Umbilical cord (tissue), 2 donors: ENCODE results near the gene CDCP1. TPM values are rescaled to one million over a fixed set of nuclear protein-coding genes. Genes with fewer than 3 reads are reported as not detected.
"Not testable (repeated sequence)": the region's sequence is repeated elsewhere in the genome, so short reads cannot be mapped to it uniquely, and the experiment has no call there.

Source experiments
- DNase-seq: peaks from one replicate; pipeline ENCODE4 v3.0.0-alpha.2; 2015; ENCODE audit warnings: low spot score
- total RNA-seq: library from RNA; depleted of rRNA; stranded (reverse); fragments of >200 nt; gene quantifications from one replicate; pipeline ENCODE4 v1.2.3, GENCODE V29; 2014; ENCODE audit warnings: low replicate concordance; ENCODE audit not compliant: insufficient read depth

CDCP1 gene
- total RNA-seq, 1 donor from 2014 or later, result 0.72 TPM

DNA sequence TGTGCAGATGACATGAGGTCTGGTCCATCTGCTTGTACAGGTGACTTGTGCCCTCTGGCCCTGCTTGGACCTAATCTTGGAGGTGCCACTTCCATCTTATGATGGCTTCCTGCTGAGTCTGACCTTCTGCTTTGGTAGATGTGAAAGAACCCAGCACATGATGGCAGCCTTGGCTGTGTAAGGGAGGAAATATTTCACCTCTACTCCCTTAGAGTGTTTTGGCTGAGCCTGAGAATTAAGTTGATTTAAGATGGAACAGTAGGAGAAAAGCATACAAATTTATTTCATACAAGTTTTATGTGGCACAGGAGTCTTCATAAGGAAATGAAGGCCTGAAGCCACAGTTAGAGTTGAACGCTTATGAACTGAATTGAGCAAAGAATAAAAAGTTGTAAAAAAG, 27.6 kb upstream of the CDCP1 start:
- no peak for DNase-seq

DNA sequence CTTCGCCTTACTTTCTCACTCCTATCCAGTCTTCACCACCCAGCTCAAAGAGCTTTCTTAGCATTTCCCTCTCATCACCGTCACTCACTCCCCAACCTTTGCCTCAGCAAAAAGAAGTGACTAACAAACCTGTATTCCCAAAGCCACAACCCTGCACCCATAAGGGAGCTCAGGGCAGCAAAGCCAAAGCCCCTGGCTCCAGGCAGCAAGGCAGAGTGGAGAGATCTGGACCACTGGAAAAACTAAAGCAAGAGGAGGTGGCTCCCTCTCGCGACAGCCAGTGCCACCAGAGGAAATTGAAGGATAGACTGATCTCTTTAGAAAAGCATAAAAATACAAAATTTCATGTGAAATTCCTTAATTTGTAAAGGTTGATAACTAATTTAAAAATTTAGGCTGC, 25.1 kb upstream of the CDCP1 start:
- no peak for DNase-seq

DNA sequence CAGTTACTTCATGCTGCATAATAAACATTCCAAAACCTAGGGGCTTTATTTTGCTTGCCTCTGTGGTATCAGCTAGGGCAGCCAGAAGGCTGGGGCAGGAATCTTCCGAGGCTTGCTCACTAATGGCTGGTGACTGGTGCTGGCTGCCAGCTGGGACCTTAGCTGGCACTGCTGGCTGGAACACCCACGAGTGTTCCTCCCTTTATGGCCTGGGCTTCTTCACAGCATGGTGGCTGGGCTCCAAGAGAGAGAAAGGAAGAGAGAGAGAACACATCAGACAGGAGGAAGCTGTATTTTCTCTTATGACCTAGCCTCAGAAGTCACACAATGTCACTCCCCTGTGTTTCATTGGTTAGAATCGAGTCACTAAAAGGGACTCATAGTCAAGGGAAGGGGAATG, 23.9 kb upstream of the CDCP1 start:
- DNase-seq, result no peak

DNA sequence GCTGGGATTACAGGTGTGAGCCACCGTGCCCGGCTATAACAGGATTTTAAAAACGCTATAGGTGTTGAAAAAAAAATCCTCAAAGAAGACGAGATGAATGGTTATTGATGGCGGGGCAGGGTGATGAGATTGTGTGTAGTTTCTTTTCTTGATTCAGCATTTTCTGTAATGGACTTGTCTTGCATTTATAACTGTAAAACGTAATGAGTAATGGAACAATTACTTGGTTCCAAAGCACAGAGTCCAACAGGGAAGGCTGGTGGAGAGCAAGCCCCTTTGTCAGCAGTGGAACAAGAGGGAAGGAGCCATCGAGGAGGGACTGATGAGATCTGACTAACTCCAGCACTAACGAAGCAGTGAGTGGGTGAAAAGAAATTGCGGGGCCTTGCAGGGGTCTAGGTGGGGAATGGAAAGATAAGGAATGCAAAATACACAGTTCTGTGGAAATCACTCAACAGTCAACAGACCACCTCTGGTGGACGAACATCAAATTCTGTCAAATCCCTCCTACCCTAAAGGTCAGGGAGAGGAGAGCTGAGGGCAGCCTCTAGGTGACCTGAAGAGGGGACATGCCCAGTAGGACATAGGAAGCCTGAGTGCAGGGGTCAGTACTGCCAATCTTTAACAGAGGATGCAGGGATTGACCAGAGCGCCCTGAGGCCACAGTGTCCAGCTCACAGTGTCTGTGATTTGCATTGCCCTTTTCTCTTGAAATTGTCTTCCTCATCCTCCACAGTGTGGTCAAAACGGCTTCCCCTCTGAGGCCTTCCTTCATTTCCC, 23.1 kb upstream of the CDCP1 start:
- DNase-seq, result no peak

DNA sequence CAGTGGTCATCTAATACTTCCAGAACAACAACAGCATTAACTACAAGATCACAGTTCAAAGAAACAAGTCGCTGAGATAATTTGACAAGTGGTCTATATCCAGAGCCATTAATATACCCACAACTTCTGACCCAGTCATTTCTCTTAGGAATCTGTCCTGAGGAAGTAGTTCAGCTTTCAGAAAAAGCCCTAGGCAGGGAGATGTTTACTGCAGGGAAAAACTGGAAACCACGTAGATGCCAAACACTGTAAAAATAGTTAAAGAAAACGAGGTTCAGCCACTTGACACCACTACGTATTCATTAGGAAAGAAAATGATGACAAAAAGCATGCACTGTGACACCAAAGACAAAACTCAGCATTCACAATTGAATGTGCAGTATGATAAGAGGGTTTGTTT, 22.3 kb upstream of the CDCP1 start:
- DNase-seq, result no peak

DNA sequence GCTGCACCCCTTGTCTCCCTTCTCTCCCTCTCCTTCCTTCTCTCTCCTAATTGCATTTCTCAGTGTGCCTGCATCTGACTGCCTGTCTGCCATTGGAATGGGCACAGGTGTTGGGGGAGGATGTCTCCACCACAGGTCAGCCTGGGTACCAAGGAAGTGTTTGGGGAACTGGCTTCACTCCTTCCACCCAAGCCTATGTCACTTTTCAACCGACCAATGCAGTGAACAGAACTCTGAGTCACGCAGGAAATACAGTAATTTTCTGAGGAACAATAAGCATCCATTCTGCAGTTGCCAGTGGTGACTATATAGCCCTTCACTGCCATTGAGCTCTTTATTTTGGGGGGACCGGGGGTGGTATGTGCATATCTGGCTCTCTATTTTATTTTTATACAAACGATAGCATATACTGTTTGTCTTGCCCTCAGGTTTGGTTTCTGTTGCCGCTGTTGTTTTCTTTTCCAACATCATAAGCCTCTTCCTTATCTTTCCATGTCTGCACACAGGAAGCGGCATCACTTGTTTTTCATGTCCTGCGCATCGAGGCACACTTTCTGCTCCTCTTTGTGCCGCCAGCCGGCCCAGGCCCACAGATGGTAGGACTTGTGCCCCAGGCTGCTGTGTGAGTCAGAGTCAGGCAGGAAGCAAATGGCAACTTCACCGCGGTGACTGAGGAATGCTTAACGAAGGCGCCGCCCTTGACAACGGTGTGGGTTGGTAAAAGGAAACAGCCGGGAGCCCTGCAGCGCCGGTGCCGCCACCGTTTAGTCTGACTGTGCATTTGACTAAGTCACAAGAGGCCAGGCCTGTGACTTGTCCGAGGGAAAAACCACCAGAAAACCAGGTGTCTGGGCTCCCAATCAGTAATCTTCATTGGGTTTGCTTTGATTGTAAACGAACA, 21.1 kb upstream of the CDCP1 start:
- peak; percentile 86 for DNase-seq

DNA sequence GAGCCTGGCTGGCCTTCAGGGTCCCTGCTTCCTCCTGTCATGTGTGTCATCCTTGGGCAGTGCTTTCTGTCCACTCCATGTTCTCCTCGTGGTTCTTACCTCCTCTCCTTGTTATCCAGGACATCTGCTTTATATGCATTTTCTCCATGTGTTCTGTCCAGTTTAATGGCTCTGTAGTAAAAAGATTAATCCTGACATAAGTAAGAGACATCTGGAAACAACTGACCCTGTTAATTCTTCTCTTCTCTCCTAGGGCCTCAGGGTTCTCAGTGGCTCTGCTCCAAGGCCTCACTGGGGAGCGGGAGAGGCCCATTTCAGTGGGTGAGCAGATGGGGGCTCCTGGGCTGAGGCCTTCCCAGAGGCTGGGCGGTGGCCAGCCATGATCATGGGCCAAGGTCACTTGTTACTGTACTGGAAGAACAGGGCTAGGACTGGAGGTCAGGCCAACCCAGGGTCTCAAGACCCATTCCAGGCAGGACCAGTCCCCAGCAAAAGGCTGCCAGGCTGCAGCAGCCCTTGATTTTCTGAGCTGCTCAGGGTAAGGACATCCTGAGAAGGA, 20.2 kb upstream of the CDCP1 start:
- DNase-seq, result no peak

DNA sequence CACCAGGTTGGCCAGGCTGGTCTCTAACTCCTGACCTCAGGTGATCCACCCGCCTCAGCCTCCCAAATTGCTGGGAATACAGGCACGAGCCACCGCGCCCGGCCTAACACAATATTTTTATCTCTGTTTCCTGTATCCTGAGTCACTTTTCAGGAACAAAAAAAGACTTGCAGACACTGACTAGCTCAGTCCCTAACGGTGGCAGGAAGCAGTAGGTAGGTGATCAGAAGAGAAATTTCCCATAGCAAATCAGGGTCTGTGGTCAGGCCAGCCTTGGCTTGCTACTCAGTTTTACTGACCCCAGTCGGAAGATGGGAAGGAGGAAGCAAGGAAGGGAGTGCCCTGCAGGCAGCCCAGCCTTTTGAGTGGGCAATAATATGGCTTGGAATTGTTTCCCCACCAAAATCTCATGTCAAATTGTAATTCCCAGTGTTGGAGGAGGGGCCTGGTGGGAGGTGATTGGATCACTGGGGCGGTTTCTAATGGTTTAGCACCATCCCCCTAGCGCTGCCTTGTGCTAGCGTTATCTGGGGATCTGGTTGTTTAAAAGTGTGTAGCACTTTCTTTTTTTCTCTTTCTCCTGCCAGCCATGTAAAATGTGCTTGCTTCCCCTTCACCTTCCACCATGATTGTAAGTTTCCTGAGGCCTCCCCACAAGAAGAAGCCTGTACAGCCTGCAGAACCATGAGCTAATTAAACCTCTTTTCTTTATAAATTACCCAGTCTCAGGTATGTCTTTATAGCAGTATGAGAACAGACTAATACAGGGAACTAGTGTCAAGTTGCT, 19.5 kb upstream of the CDCP1 start:
- DNase-seq, result no peak

DNA sequence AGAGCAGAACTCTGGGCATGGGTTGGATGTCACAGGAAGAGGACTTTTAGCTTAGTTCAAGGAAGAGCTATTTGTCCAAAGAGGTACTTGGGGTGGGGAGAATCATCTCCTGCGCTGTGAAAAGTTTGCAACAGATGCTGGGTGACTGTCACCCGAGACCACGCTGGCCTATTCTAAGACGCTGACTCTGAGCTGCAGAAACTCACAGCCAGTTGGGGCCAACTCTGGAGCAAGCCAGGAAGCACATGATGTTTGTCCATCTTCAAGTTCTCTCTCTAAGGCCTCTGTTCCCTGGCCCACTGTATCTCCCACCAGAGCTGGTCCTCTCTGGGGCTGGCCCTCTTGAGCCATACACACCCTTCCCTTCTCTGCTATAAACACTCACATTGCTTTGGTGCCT, 17.9 kb upstream of the CDCP1 start:
- no peak for DNase-seq

DNA sequence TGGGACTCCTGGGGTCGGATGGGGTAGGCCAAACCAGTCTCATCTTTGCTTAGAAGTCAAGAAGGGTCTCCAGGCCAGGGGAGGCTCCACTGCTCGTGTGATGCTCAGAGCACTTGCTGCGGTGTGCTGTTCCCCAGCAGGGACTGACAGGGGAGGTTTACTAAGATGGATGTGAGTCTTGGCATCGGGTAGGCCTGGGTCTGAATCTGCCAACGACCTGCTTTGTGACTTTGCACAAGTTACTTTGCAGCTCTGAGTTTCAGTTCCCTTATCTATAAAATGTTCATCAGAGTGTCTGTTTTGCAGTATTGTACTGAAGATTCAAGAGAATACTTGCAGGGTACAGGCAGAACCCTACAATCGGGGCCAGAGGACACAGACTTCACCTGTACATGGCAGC, 17.3 kb upstream of the CDCP1 start:
- no peak for DNase-seq

DNA sequence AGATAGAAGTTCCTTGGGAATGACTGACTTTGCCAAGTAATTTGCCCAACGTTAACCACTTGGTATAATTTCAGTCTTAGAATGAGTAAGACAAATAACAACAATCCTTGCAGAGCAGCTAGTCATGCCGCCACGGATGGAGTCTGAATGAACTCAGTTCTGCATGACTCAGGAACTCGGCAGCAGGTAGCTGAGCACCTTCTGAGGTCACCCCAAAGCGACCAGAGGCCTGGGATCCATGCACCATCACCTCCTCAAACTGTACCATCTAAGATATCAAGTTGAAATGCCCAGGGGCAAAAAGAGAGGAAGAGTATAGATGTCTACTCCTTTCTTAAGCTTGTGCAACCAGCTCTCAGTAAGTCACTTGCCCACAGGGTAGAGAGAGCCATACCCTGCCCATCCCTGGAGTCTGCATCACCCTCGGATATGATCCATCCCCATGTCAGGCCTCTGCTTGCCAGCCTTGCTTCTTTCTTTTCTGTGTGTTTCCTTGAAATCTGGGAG, 8.5 kb upstream of the CDCP1 start:
- DNase-seq, result no peak

DNA sequence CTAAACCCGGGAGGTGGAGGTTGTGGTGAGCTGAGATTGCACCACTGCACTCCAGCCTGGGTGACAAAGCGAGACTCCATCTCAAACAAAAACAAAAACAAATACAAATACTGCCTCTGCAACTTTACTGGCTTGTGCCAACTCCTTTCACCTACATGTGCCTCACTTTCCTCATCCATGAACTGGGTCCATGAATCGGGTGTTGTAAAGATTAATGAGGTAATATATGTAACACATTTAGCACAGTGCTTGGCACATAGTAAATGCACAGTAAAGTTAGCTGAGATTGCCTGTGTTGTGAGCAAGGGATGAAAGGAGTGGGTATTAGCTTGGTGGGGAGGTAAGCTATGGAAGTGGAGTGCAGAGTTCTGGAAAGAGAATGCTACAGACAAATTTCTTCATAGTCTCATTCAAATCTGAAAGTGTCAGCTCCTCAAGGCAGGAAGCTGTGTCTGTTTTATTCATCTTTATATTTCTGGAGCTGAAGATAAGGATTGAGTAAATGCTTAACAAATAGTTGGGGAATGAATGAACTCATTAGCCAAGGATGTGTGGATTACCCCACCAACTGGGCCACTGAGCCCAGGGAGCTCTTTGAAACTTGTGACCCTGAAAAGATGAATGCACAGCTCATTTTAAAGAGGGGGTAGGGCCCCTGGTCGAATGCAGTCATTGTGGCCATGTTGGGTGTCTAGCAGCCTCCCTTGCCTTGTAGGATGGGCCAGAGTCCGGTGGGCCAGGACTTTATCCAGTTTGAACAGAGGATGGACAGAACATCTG, 7.7 kb upstream of the CDCP1 start:
- no peak for DNase-seq

DNA sequence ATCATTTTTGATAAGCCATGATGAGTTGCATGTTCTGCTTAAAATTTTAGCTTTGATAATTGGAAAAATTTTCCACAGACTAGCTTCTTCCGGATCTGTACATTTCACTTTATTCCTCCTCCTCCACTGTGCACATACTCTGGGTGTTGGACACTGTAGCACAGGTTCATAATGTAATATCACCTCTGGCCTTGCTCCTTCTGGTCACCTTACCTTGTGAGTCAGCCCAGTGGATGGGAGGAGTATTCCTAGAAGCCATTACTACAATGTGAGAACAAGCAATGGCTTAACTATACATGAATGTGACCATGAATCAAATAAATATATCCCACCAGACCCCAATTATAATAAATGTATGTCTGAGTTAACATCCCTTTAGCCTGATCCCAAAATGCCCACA, 6.1 kb upstream of the CDCP1 start:
- no peak for DNase-seq

DNA sequence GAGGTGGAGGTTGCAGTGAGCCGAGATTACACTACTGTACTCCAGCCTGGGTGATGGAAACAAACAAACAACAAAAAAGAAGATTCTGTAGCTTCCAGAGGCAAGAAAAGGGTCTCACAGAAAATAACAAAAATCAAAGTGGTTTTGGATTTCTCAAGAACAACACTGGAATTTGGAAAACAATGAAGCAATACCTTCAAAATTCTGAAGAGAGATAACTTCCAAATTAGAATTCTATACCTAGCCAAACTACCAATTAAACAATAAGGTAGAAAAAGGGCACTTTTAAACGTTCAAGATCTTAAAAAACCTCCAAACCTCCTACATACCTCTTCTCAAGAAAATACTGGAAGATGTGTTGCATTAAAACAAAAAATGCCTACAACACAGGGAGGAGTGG, 4.9 kb upstream of the CDCP1 start:
- DNase-seq, result no peak

DNA sequence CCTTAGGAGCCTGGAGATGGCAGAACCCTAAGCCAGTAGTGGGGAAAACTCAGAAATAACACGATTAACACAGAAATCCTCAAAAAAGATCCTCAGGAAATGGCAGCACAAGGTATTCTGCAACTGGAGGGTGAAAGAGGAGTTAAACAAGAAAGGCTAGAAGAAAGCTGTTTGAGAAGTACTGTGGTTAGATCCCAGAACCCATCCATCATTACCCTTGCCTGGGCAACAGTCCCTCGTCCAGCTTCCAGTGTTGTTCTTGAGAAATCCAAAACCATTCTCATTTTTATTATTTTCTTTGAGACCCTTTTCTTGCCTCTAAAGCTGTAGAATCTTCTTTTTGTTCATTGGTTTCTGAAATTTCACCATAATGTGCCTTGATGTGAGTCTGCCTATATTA, 2.7 kb upstream of the CDCP1 start:
- no peak for DNase-seq

DNA sequence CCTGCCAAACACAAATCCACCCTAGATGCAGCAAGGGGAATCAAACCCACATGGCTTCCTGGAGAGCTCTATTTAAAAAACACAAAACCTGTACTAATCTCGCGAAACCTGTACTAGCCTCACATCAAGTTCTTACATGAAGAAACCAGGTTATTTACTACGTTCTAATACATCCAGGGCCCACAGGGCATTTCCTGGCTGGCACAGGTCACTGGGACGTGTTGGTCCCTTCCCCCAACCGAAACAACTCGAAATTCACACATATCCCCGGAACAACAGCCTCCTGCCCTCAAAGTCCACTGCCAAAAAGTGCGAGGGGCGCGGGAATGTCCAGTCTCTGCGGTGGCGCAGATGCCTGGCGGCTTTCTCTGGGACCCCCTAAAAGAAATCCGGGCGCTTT, 955 bp downstream of the CDCP1 start:
- DNase-seq, result no peak

DNA sequence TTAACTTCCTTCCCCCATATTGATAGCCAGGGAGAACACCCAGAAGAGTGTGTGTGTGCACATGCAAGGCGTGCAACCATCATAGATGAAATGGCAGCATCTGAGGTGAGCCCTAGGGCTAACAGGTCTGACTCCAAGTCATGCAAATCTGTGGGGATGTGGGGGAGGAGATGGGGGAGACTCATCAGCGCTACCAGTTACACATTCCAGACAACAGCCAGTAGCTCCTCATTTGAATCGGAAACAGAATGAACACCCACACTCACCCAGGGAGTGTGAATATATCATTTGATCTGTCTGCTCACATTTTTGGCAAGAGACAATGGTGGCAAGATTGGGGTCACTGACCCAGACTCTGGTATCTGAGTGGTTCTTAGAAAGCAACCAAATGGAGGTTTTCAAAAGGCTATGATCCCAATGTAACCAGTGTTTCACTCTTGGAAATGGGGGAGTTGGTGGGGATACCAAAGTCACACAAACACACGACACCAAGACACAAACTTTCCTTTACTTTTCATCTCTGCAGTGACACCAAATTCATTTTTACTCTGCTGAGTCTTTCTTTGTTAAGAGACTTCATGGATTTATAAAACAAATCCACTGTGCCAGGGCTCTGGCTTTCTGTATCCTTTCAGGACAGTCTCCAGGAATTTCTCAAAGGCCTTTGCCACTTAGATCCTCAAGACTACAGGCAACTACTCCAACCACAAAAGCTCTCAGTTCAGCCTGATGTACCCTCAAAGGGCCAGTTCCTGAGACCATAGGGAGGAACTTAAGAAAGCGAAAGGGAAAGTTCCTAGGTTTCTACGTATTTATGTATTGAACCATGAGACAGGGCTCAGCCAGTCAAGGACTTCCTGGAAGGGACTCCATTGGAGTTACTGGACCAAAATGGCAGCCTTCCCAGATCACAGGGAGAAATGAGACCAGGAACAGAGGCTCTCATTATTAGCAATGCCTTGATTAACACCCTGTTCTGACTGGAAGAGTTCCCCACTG, 2.2 kb downstream of the CDCP1 start:
- no peak for DNase-seq

DNA sequence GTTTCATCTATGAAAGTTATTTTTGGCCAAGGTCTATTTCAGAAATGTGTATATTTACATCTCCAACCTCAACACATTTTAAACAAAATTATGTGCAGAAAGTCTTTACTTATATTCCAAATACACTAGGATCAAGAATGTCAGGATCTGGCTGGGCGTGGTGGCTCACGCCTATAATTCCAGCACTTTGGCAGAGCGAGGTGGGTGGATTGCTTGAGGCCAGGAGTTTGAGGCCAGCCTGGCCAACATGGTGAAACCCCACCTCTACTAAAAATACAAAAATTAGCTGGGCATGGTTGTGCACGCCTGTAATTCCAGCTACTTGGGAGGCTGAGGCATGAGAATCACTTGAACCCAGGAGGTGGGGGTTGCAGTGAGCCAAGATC, 5.4 kb downstream of the CDCP1 start:
- not testable (repeated sequence) for DNase-seq

DNA sequence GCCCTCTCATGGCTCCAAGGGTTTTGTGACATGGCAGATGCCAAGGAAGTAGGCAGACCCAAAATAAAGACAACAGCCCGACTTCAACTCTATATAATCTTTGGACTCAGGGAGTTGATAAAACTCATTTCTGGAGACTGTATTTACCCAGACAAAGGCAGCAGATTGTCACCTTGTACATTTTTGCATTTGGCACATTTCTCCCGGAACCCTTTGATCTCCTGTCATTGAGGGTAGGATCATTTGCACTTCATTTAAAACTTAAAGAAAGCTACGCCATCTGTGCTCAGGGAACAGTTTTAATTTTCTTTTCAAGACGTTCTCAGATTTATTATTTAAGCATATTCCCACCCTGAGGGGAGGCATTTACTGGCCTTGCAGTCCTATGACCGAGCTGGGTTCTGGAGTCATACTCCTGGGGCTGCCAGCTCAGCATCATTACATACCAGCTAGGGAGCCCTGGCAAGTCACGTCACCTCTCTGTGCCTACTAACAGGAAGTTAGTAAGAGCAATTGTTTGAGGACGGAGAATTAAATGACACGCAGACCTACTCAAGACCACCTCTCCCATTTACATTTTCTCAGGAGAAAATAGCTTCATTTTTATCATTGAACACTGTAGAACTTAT, 5.9 kb downstream of the CDCP1 start:
- DNase-seq, result no peak
